Globus pallidus (tissue), 1 donor: Measurements from ENCODE around the gene ABHD10.

Experiments used
- DNase-seq: peaks from one replicate; pipeline ENCODE4 v3.0.0-alpha.2; 2015; ENCODE audit warnings: low spot score

Gene ABHD10

GRCh38 chr3:111965484-111965883, 13.3 kb upstream of the ABHD10 start:
- DNase-seq: no peak

- no peak for DNase-seq
Observed at GRCh38 chr3:111967068-111967467, 11.8 kb upstream of the ABHD10 start.

- peak; percentile 76 for DNase-seq
Observed at GRCh38 chr3:111967651-111968274, 11.1 kb upstream of the ABHD10 start.

DNA sequence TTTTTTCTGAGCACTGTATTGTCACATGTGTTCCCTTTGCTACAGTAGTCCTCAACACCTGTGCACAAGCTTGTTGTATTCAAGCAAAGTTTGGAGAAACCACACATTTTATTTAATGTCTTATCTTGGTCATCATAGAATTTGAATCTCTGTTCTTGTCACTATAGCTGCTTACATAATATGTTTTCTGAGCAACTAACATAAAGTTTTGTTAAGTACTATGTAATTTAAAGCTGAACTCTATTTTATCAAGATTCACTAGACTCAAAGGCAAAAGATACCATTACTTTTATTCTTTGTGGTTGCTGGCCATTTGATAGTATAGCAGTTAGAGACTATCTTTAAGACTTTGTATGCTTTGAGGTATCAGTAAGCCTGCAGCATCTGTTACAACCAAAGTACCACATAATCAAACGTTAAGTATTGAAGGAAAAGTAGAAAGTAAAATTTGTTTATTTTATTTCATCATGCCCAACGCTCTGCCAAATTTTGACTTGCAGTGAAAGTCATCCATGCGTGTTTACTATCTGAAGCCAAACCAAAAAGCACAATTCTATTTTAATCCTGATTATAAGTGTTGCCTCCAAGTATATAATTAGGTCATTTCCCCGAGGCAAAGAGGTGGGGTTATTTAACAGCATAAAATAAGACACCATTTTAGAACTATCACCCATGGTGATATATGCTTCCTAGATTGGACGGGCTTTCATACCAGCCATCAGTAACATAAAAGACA, 10.3 kb upstream of the ABHD10 start:
- no peak for DNase-seq

- DNase-seq: no peak
Observed at GRCh38 chr3:111970376-111970775, 8.4 kb upstream of the ABHD10 start.

- DNase-seq: no peak
Observed at GRCh38 chr3:111971533-111972130, 7.2 kb upstream of the ABHD10 start.

GRCh38 chr3:111972891-111973290, 5.9 kb upstream of the ABHD10 start:
- no peak for DNase-seq

- DNase-seq: no peak
Observed at GRCh38 chr3:111975131-111975530, 3.7 kb upstream of the ABHD10 start.

GRCh38 chr3:111976254-111976653, 2.6 kb upstream of the ABHD10 start:
- no peak for DNase-seq

DNA sequence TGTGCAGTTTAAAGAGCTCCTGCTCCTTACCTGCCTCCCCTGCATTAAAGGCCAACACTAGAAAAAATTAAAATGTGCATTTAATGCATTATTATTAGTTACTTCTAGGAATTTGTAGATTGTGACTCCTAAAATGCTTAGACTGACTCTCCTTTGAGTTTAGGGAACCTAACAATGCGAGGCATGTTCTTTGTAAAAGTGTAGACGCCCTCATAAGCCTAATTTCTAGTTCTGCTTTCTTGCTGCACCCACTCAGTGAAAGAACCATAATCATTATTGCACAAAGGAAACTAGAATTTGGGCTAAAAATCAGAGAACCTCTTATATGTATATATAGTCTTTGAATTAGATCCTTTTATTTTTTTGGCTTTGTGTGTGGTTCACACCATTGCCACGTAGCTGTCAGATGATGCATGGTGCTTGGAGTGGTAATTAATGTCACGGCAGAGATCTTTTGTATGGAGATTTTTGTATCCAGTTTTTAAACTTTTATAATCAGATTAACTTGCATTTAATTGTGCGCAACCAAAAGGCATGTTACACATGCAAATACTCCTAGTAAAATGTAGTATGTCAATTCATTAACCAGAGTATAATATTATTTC, 710 bp downstream of the ABHD10 start:
- DNase-seq: peak; percentile 45

DNA sequence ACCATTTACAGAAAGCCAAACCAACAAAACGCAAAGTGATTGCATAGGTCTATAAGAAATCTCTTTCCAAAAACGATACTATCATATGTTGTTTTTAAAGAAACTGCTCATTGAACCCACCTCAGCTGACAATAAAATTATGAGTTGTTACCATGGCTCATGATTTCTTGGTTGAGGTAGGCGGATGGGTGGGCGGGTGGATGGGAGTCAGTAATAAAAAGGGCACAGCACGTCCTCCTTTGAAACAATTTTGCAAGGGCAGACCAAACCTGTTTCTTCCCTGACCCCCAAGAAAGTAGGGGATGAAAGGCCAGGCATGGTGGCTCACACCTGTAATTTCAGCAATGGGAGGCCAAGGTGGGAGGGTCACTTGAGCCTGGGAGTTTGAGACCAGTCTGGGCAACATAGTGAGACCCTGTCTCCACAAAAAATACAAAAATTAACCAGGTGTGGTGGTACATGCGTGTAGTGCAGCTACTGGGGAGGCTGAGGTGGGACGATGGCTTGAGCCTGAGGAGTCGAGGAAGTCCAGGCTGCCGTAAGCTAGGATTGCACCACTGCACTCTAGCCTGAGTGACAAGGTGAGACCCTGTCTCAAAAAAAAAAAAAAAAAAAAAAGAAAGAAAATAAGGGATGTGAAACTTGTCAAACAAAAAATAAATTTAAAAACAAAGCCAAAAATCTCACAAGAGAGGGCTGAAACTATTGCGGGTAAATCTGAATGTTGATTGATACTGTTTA, 2.1 kb downstream of the ABHD10 start:
- no peak for DNase-seq

GRCh38 chr3:111981457-111981763, 2.6 kb downstream of the ABHD10 start:
- no peak for DNase-seq

DNA sequence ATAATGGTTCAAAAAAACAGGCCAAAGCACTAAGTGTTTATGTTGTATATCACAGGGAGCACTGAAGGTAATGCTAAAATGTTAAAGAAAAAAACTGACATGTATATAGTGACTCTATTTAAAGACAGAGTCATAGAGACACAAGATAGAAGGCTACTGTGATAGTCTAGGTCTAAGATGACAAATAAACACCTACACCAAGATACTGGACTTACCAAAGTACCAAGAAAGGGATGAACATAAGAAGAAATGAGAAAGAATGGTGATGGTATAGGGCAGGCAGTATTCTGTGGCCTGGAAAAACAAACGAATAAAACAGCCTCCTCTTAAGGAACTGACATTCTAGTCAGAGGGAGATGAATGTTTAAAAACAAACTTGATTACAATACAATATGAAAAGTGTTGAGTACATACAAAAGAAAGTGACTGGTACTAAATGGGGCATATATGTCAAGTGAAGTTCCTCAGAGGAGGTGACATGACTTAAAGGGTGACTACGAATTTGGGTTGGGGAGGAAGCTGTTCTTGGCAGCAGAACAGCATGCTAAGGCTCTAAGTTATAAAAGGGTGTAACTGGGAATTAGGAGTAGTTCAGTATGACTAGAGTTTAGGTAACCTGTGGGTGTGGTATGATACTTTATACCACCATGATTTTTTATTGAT, 5.9 kb downstream of the ABHD10 start:
- DNase-seq: no peak

DNA sequence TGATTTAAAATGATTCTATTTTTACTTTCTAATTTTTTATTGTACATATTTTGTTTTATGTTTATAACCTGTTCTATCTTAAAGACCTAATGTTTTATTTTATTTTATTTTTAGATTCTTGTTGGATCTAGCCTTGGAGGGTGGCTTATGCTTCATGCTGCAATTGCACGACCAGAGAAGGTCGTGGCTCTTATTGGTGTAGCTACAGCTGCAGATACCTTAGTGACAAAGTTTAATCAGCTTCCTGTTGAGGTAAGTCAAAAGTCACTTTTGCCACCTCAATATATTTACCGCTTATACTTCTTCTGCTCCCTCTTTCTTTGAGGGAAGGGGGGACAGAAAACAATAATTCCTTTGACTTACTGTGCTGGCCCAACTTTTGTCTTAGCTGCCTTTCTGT, 8.0 kb downstream of the ABHD10 start:
- DNase-seq: no peak

DNA sequence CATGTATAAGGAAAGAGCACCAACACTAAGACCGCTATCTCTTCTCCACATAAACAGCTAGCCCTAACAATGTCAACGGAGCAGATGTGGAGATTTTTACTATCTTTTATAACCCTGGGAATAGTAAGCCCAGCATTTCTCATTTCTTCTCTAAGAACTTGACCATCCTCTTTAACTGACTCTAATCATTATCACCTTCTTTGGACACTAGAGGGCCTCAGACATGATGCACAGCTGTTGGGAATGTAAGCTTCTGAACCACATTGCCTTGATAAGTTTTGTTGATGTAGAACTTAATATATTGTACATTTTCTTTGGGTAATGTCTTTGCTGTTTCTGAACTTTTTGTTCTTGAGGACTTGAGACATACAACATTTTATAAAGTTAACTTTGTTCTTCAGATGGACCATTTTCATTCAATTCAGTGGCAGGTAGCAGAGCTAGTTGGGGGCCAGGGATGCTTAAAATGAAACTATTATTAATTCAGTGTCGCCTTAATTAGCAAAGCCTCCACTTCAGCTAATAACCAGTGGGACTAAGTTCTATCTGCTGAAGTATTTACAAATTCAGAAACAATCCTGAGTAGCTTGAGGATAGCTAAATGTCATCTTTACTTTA, 10.3 kb downstream of the ABHD10 start:
- peak; percentile 72 for DNase-seq

DNA sequence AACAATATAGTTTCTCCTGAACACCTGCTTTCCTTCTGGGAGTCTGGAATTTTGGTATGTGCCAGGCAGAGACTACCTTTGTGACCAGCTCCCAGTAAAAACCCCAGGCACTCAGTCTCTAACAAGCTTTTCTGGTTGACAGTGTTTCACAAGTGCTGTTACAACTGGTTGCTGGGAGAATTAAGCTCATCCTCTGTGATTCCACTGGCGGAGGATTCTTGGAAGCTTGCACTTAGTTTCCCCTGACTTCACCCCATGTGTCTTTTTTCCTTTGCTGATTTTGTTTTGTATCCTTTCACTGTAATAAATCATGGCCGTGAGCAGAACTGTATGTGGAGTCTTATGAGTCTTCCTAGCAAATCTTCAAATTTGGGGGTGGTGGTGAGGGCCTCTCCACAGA, 14.2 kb downstream of the ABHD10 start:
- no peak for DNase-seq

DNA sequence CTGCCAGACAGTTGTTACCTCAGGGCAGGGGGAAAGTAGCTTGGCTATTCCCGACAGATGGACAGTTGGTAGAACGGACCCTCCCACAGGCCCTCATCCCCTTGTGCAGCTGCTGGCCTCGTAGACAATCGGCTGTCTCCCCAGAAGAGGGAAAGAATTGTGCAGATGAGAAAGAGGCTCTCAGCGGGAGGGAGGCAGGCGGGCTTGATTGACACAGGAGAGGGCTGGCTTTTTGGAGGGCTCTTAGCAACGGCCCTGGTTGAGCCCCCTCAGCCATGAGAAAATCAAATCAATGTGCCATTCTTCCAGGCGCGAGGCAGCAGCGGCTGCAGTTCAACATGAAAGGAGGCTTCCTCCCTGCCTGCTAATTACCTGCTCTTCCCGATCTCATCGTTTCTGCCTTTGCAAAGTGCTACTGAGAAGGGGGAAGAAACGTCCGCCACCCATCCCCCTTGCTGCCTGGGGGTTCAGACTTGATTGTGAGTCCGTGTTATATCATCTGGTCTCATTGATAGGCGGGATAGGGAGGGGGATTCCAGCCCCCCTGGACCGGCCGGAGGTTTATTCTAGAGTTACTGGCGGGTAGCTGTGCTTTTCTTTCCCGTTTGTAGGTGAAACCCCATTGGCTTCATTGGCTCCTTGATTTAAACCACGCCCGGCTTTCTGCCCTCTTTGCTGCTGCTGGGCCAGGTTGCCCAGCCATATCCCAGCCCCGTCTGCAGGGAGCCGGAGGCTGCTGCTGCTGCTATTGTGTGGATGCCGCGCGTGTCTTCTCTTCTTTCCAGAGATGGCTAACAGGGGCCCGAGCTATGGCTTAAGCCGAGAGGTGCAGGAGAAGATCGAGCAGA, 20.0 kb downstream of the ABHD10 start, which contains the start of gene TAGLN3:
Gene TAGLN3, plus strand, starts transcription at position 287 of the 848 bp plus-strand sequence. Its CDS starts 501 bp downstream, at position 788.
- peak; percentile 48 for DNase-seq

GRCh38 chr3:111999484-112000324, 20.9 kb downstream of the ABHD10 start:
- DNase-seq: no peak

GRCh38 chr3:112000367-112000771, 21.5 kb downstream of the ABHD10 start:
- DNase-seq: no peak
